H54 (cell line): ENCODE data around the gene KIAA1586.
"Not testable (repeated sequence)": the region's sequence is repeated elsewhere in the genome, so short reads cannot be mapped to it uniquely, and the experiment has no call there.

ENCODE experiments used
- DNase-seq: peaks from one replicate; pipeline ENCODE4 v3.0.0; 2011; ENCODE audit warnings: low spot score, mixed read lengths; ENCODE audit not compliant: insufficient read length
- FAIRE-seq: peaks from 3 replicates; lab custom pipeline; 2011; peaks lifted over from hg19 to GRCh38; lab: Jason Lieb, UNC
- POLR2A ChIP-seq: IDR thresholded peaks from 2 replicates; pipeline ENCODE4 v1.6.1; 2011; ENCODE audit warnings: low read depth, mild to moderate bottlenecking, low read length

The KIAA1586 gene

GRCh38 chr6:57069228-57069627, 22.7 kb downstream of the KIAA1586 start:
- no peak for TF ChIP-seq POLR2A
- DNase-seq = no peak
- FAIRE-seq = no peak

- DNase-seq (no peak), FAIRE-seq (no peak)
- no peak for TF ChIP-seq POLR2A
Measured at GRCh38 chr6:57069920-57070331, 23.4 kb downstream of the KIAA1586 start.

DNA sequence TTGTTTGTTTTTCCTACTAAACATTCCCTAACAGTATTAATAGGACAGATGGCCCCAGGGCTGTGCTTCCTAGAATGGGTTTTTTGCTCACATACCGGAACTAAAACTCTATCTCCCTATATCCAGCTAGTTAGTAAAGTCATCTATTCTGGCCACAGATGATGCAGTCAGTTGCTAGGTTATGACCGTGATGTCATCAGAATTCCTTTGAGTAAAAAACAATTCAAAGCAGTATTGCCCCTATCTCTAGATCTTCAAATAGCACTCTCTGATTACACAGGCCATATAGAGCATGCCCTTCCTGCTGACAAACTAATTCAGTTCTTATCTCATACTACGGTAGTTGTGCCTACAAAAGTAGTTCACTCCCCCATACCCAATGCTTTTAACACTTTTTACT, 25.6 kb downstream of the KIAA1586 start:
- FAIRE-seq = no peak
- TF ChIP-seq POLR2A = no peak
- no peak for DNase-seq

- FAIRE-seq (no peak), DNase-seq (no peak)
- TF ChIP-seq POLR2A = no peak
Measured at GRCh38 chr6:57074383-57074782, 27.9 kb downstream of the KIAA1586 start.

- DNase-seq (no peak), FAIRE-seq (no peak)
- TF ChIP-seq POLR2A = no peak
Measured at GRCh38 chr6:57075092-57075491, 28.6 kb downstream of the KIAA1586 start.

DNA sequence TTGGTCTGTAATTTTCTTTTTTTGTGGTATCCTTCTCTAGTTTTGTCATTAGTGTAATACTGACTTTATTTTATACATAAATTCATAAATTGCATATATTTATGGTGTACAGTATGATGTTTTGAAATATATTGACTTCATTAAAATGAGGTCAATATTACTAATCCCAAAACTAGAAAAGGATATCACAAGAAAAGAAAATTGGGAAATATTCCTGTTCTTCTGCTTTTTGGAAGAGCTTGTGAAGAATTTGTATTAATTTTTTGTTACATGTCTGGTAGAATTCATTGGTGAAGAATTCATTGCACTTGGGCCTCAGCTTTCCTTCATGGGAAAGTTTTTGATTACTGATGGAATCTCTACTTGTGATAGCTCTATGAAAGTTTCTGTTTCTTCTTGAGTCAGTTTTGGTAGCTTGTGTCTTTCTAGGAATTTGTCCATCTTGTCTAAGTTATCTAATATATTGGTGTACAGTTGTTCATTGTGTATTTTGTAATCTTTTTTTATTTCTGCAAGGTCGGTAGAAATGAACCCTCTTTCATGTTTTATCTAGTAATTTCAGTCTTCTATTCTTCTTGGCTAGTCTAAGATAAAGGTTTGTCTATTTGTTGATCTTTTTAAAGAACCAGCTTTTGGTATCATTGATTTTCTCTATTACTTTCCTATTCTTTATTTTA, 32.2 kb downstream of the KIAA1586 start:
- FAIRE-seq (no peak), DNase-seq (no peak)
- no peak for TF ChIP-seq POLR2A

DNA sequence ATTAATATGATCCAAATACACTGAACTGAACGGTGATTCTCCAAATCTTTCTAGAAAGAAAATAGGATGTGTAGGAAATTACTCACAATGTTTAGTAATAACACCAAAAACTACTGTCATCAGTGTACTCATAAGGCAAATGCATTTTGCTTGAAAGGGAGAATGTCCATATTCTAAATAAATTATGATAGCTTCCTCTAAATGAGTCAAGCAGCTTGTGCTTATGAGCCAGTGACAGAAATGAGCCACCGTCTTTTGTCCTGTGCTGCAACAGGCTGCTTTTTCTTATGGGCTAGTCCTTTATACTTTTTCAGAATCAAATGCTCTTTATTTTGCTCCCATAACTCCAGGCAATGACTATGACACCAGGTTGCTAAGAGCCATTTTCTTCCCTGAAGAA, 39.0 kb downstream of the KIAA1586 start:
- FAIRE-seq = no peak

DNA sequence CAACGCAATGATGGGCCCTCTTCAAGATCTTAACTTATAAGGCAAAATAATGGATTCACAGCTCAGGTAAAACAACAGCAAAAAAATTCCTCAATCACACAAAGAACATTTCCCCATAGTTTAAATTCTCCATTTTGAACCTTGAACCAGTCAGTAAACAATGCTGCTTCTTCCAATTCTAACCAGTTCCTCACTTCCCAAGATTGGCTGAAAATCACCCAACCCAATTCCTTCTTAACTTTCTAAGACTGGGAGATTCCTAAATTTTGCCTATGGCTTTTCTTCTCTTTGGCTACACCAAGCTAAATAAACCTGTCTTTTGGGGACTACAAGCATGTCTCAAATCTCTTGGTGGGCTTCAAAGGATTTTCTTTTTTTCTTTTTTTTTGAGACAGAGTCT, 40.4 kb downstream of the KIAA1586 start:
- TF ChIP-seq POLR2A = no peak
- FAIRE-seq = no peak
- no peak for DNase-seq

More for the DNA sequence above, 39.0 kb downstream of the KIAA1586 start:
- TF ChIP-seq POLR2A = no peak
- no peak for DNase-seq

DNA sequence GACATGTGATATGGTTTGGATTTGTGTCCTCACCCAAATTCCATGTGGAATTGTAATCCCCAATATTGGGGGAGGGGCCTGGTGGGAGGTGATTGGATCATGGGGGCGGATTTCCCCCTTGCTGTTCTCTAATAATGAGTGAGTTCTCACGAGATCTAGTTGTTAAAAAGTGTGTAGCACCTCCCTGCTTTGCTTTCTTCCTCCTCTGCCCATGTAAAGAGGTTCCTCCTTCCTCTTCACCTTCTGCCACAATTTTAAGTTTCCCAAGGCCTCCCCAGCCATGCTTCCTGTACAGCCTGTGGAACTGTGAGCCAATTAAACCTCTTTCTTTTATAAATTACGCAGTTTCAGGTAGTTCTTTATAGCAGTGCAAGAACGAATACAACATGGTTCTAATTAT, 41.4 kb downstream of the KIAA1586 start:
- no peak for FAIRE-seq
- no peak for DNase-seq
- TF ChIP-seq POLR2A = no peak

- DNase-seq (no peak), FAIRE-seq (no peak)
- TF ChIP-seq POLR2A = no peak
Measured at GRCh38 chr6:57089265-57089664, 42.8 kb downstream of the KIAA1586 start.

GRCh38 chr6:57089687-57090457, 43.4 kb downstream of the KIAA1586 start, which contains the start of gene ZNF451:
TSS of gene ZNF451 (plus strand) at chr6:57090188. CDS start at chr6:57090254, 66 bp downstream.
- FAIRE-seq (peak; percentile 92), DNase-seq (peak; percentile 95)
- peak; percentile 91 for TF ChIP-seq POLR2A

- not testable (repeated sequence) for FAIRE-seq
Measured at GRCh38 chr6:57090458-57091067, 44.1 kb downstream of the KIAA1586 start.

GRCh38 chr6:57091375-57091774, 44.9 kb downstream of the KIAA1586 start:
- DNase-seq, FAIRE-seq: not testable (repeated sequence)

More at GRCh38 chr6:57090458-57091067, 44.1 kb downstream of the KIAA1586 start:
- DNase-seq = not testable (repeated sequence)

- FAIRE-seq (no peak), DNase-seq (no peak)
- TF ChIP-seq POLR2A = no peak
Measured at GRCh38 chr6:57094689-57095088, 48.2 kb downstream of the KIAA1586 start.
